ENCODE measurements around the gene STMN3. TPM values are rescaled to one million over a fixed set of nuclear protein-coding genes. Genes with fewer than 3 reads are reported as not detected.

Gene STMN3
- 10 to 100 TPM in 9 of 12 donors, 1 to 10 TPM in 2, not detected in 1; 8.8 to 48.5 (median 11.5) TPM for polyA plus RNA-seq (ENCODE audit: insufficient read length in 12 of 12)
- long read RNA-seq, donor 1, transcript STMN3-201 (5 exons, 2,255 nt): major isoform, 23 of 23 reads
- long read RNA-seq, donor 1, partial matches to known transcripts: 0 of 23 reads
- long read RNA-seq, donor 1, other reads (novel, unspliced or antisense): 0 of 23 reads
- long read RNA-seq, donor 2, partial matches to known transcripts: 0 of 4 reads
- long read RNA-seq, donor 2, other reads (novel, unspliced or antisense): 0 of 4 reads
- long read RNA-seq, donor 3, partial matches to known transcripts: 0 of 3 reads
- long read RNA-seq, donor 3, other reads (novel, unspliced or antisense): 0 of 3 reads
- long read RNA-seq, donor 4, partial matches to known transcripts: 0 of 1 reads
- long read RNA-seq, donor 4, other reads (novel, unspliced or antisense): 0 of 1 reads
- long read RNA-seq, donor 5, transcript STMN3-201 (5 exons, 2,255 nt): major isoform, 5 of 5 reads
- long read RNA-seq, donor 5, partial matches to known transcripts: 0 of 5 reads
- long read RNA-seq, donor 5, other reads (novel, unspliced or antisense): 0 of 5 reads
- long read RNA-seq, donor 6, partial matches to known transcripts: 0 of 1 reads
- long read RNA-seq, donor 6, other reads (novel, unspliced or antisense): 0 of 1 reads
- long read RNA-seq, donor 7, transcript STMN3-201 (5 exons, 2,255 nt): major isoform, 5 of 5 reads
- long read RNA-seq, donor 7, partial matches to known transcripts: 0 of 5 reads
- long read RNA-seq, donor 7, other reads (novel, unspliced or antisense): 0 of 5 reads
- long read RNA-seq, donor 8, partial matches to known transcripts: 0 of 2 reads
- long read RNA-seq, donor 8, other reads (novel, unspliced or antisense): 0 of 2 reads
- long read RNA-seq, donor 9, transcript STMN3-201 (5 exons, 2,255 nt): major isoform, 12 of 92 reads
- long read RNA-seq, donor 9, partial matches to known transcripts: 52 of 92 reads
- long read RNA-seq, donor 9, other reads (novel, unspliced or antisense): 28 of 92 reads
- long read RNA-seq, donor 10, transcript STMN3-201 (5 exons, 2,255 nt): major isoform, 6 of 6 reads
- long read RNA-seq, donor 10, partial matches to known transcripts: 0 of 6 reads
- long read RNA-seq, donor 10, other reads (novel, unspliced or antisense): 0 of 6 reads
- long read RNA-seq, donor 11, transcript STMN3-201 (5 exons, 2,255 nt): major isoform, 12 of 35 reads
- long read RNA-seq, donor 11, partial matches to known transcripts: 23 of 35 reads
- long read RNA-seq, donor 11, other reads (novel, unspliced or antisense): 0 of 35 reads

- peak; percentile 89 for DNase-seq
These were observed at the start of gene STMN3 for GRCh38 chr20:63653041-63653973. Gene STMN3, minus strand, starts transcription at chr20:63653424. Its CDS starts 79 bp downstream, at chr20:63653345.

GRCh38 chr20:63702036-63702665 is 48.9 kb upstream of the STMN3 start:
- no peak for DNase-seq

GRCh38 chr20:63701329-63702035 is 48.3 kb upstream of the STMN3 start:
- DNase-seq: no peak

- no peak for DNase-seq
These were observed 47.8 kb upstream of the STMN3 start for GRCh38 chr20:63701051-63701328.

- no peak for DNase-seq
These were observed 47.2 kb upstream of the STMN3 start for GRCh38 chr20:63700199-63701050.

- DNase-seq: no peak
These were observed 46.4 kb upstream of the STMN3 start for GRCh38 chr20:63699466-63700198.

- DNase-seq: no peak
These were observed 45.7 kb upstream of the STMN3 start for GRCh38 chr20:63698739-63699465.

GRCh38 chr20:63697868-63698545 is 44.8 kb upstream of the STMN3 start:
- no peak for DNase-seq

- DNase-seq: no peak
These were observed 44.2 kb upstream of the STMN3 start for GRCh38 chr20:63697357-63697867.

GRCh38 chr20:63696628-63697356 is 43.6 kb upstream of the STMN3 start, which contains the start of gene TNFRSF6B:
Gene TNFRSF6B, plus strand, starts transcription at chr20:63696652. Its CDS starts 116 bp downstream, at chr20:63696768.
- DNase-seq: no peak

GRCh38 chr20:63696306-63696627 is 43.0 kb upstream of the STMN3 start:
- no peak for DNase-seq

GRCh38 chr20:63695424-63696305 is 42.4 kb upstream of the STMN3 start:
- no peak for DNase-seq

- no peak for DNase-seq
These were observed 41.6 kb upstream of the STMN3 start for GRCh38 chr20:63694584-63695423.

Data from muscle of arm (tissue), 14 donors.